Measurements from ENCODE around the gene OR4C6. TPM values are rescaled to one million over a fixed set of nuclear protein-coding genes. Genes with fewer than 3 reads are reported as not detected.

Gene OR4C6
- not detected for total RNA-seq

DNA sequence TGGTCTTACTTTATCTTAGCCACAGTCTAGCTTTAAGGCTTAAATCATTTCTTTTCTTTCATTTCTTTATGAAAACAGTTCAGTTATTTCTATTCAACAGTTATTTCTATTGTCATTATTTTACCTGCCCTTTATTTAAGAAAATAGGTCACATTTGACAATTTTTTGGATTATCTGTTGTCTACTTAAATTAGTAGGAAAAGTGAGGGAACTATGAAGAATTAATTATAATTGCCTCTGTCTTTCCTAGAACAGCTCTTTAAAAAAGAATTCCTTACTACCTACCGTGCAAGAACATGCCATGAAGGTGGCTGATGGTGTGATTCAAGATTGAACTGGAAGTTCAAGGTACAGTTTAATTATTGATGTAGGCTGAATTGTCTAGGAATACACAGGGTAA, at the start of gene OR4C6:
Gene OR4C6, plus strand, starts transcription at position 301 of the 400 bp plus-strand sequence. CDS start 2,966 bp downstream, outside the sequence.
- DNase-seq (no peak), ATAC-seq (no peak)
- Mint-ChIP-seq H3K4me3 (no peak within 1 kb of the TSS), H3K36me3 (ENCODE audit: low read depth) (no peaks in the 10 kb centered on the region), H3K27me3 (no peaks in the 10 kb centered on the region), H3K9me3 (peaks cover 3% of the 10 kb centered on the region), H3K27ac (no peak within 1 kb of the TSS), H3K4me1 (ENCODE audit: low read depth) (no peaks in the 10 kb centered on the region)
- TF ChIP-seq CTCF (IDR thresholded peaks at IDR 0.05) = no peak
- POLR2A ChIA-PET = no interaction called here
- intact Hi-C loops (cut with micrococcal nuclease) = no loop called here
- CTCF ChIA-PET = no interaction called here

- intact Hi-C loops (cut with micrococcal nuclease) = no loop called here
- Mint-ChIP-seq H3K4me3 (no peak overlapping the region), H3K4me1 (ENCODE audit: low read depth) (no peaks in the 10 kb centered on the region), H3K27me3 (no peaks in the 10 kb centered on the region), H3K36me3 (ENCODE audit: low read depth) (no peaks in the 10 kb centered on the region), H3K9me3 (no peaks in the 10 kb centered on the region), H3K27ac (no peak overlapping the region)
- ATAC-seq (no peak), DNase-seq (no peak)
- TF ChIP-seq CTCF (IDR thresholded peaks at IDR 0.05) = no peak
- CTCF ChIA-PET = no interaction called here
- POLR2A ChIA-PET = no interaction called here
Observed at GRCh38 chr11:55624531-55624930, 37.5 kb upstream of the OR4C6 start.

- no peak for TF ChIP-seq CTCF (IDR thresholded peaks at IDR 0.05)
- no peak for DNase-seq
- no peak for ATAC-seq
- Mint-ChIP-seq H3K9me3 (no peaks in the 10 kb centered on the region), H3K4me1 (ENCODE audit: low read depth) (no peaks in the 10 kb centered on the region), H3K27ac (no peak within 1 kb of the TSS), H3K4me3 (no peak within 1 kb of the TSS), H3K27me3 (no peaks in the 10 kb centered on the region), H3K36me3 (ENCODE audit: low read depth) (no peaks in the 10 kb centered on the region)
- ChIA-PET CTCF (no interaction called here), POLR2A (no interaction called here)
- intact Hi-C loops (cut with micrococcal nuclease) = no loop called here
Observed at GRCh38 chr11:55634813-55635212, 27.2 kb upstream of the OR4C6 start, which contains the start of gene OR4P4. TSS of gene OR4P4 (plus strand) at chr11:55635113.

- H3K4me1 Mint-ChIP-seq (ENCODE audit: low read depth) = no peaks in the 10 kb centered on the region
Observed at GRCh38 chr11:55648027-55648426, 14.0 kb upstream of the OR4C6 start, which contains the start of gene OR4S2. TSS of gene OR4S2 (plus strand) at chr11:55648327. CDS start at chr11:55650904, 2,577 bp downstream.

GRCh38 chr11:55652560-55652959, 9.4 kb upstream of the OR4C6 start:
- POLR2A ChIA-PET = no interaction called here
- no peaks in the 10 kb centered on the region for H3K4me1 Mint-ChIP-seq (ENCODE audit: low read depth)

More at GRCh38 chr11:55648027-55648426, 14.0 kb upstream of the OR4C6 start, which contains the start of gene OR4S2:
- no peak for DNase-seq
- POLR2A ChIA-PET = no interaction called here
- H3K27me3 Mint-ChIP-seq = no peaks in the 10 kb centered on the region
- CTCF ChIA-PET = no interaction called here
- no peak within 1 kb of the TSS for H3K4me3 Mint-ChIP-seq
- intact Hi-C loops (cut with micrococcal nuclease) = no loop called here
- no peak for TF ChIP-seq CTCF (IDR thresholded peaks at IDR 0.05)
- H3K27ac Mint-ChIP-seq = no peak within 1 kb of the TSS
- no peaks in the 10 kb centered on the region for H3K36me3 Mint-ChIP-seq (ENCODE audit: low read depth)
- H3K9me3 Mint-ChIP-seq = no peaks in the 10 kb centered on the region
- ATAC-seq = no peak

More at GRCh38 chr11:55652560-55652959, 9.4 kb upstream of the OR4C6 start:
- Mint-ChIP-seq H3K36me3 (ENCODE audit: low read depth) (no peaks in the 10 kb centered on the region), H3K9me3 (no peaks in the 10 kb centered on the region), H3K4me3 (no peak overlapping the region), H3K27me3 (no peaks in the 10 kb centered on the region), H3K27ac (no peak overlapping the region)
- no peak for TF ChIP-seq CTCF (IDR thresholded peaks at IDR 0.05)
- ATAC-seq (no peak), DNase-seq (no peak)
- intact Hi-C loops (cut with micrococcal nuclease) = no loop called here
- CTCF ChIA-PET = no interaction called here
